AG09319 (cell line): ENCODE data around the gene SLC39A11.

ENCODE experiments used
- DNase-seq: peaks from one replicate; pipeline ENCODE4 v3.0.0-alpha.2; 2010; ENCODE audit warnings: low read depth; ENCODE audit errors: extremely low read depth
- TF ChIP-seq, protein P1 (sequence below): IDR thresholded peaks from 2 replicates; pipeline ENCODE4 v1.5.1; 2011; ENCODE audit warnings: low read depth, mild to moderate bottlenecking, inconsistent platforms, low read length, moderate library complexity

The SLC39A11 gene, protein sequence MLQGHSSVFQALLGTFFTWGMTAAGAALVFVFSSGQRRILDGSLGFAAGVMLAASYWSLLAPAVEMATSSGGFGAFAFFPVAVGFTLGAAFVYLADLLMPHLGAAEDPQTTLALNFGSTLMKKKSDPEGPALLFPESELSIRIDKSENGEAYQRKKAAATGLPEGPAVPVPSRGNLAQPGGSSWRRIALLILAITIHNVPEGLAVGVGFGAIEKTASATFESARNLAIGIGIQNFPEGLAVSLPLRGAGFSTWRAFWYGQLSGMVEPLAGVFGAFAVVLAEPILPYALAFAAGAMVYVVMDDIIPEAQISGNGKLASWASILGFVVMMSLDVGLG

DNA sequence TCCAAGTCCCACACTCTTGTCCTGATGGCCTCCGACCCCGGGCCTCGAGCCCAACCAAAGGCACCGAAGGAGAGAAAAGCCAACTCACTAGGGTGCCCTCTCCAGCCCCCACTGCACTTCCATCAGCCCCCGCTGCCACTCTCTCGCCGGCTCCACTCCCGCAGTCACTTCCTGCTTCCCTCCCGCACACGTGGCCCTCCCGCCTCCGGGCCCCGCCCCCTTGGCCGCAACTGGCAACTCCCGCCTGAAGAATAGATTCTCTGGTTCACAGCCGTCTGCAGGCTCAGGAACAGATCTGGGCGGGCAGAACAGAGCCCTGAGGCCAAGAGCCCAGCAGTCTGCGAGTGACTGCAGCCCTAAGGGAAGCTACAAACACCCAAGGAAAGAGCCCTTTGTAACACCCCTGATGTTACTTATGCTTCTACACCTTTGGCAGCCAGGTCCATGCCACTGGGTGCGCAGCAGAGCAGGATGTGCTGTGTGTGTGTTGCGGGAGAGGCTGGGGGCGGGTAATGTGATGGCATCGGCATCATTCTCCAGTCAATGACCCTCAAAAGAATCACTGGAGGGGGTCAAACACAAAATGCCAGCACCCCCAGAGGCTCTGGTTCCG is at the start of gene SLC39A11:
Gene SLC39A11 (minus strand): TSS at position 166 of the 613 bp plus-strand sequence. CDS start 3,924 bp downstream, outside the sequence.
- peak; percentile 77 for DNase-seq
- TF ChIP-seq, protein P1, sequence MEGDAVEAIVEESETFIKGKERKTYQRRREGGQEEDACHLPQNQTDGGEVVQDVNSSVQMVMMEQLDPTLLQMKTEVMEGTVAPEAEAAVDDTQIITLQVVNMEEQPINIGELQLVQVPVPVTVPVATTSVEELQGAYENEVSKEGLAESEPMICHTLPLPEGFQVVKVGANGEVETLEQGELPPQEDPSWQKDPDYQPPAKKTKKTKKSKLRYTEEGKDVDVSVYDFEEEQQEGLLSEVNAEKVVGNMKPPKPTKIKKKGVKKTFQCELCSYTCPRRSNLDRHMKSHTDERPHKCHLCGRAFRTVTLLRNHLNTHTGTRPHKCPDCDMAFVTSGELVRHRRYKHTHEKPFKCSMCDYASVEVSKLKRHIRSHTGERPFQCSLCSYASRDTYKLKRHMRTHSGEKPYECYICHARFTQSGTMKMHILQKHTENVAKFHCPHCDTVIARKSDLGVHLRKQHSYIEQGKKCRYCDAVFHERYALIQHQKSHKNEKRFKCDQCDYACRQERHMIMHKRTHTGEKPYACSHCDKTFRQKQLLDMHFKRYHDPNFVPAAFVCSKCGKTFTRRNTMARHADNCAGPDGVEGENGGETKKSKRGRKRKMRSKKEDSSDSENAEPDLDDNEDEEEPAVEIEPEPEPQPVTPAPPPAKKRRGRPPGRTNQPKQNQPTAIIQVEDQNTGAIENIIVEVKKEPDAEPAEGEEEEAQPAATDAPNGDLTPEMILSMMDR: no peak

DNA sequence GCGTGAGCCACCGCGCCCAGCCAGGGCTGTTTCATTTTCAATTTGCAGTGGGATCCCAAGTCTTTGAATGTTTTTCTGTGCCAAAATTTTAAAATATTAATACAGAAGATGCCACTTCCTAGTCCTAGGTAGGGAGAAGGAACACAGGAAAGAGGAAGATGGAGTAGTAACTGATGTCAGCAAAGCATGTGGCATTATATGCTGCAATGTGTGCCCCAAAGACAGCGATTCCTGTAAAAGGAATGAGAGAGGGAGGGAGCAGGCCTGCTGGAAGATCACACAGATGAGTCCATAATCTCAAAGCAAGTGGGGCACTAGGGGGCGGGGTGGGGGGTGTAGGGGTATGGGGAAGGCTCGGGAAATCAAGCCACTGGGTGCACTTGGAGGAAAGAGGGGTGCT is 48.9 kb upstream of the SLC39A11 start:
- TF ChIP-seq, protein P1: no peak

DNA sequence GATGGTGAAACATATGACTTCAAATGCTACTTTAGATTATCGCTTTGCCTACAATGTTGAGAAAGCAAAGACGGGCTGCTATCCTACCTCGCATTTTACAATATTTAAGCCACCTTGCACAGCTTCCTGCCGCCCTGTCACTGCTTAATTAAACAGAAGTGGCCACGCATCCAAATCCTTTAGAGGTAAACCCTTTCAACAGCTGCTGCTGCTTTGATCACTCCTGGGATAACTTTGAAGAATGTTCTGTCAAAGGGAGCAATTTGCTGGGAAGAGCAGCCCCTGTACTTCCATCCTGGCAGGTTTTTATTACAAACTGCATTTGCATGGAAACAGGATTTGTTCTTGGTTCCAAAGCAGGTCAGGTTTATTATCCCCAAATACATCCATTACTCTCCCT is 48.1 kb upstream of the SLC39A11 start:
- TF ChIP-seq, protein P1: no peak
- DNase-seq: no peak

More for the DNA sequence above, 48.9 kb upstream of the SLC39A11 start:
- no peak for DNase-seq

DNA sequence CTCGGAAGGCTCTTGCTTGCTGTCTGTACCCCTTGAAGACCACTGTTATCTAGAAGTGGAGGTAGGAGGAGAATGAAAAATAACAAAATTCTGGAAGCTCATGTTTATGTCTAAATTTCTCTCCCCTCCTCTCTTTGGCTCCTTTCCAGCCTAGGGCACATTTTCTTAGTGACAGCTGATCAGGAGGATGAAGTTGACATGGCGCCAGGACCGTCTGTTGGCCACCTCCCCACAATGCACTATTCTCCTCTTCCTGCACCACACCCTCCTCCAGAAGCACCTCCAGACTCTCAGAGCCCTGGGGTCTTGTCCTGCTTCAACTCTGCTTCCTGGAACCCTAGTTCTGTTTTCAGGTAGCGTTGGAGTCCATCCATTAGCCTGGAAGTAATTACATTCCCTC is 46.8 kb upstream of the SLC39A11 start:
- TF ChIP-seq, protein P1: no peak
- no peak for DNase-seq

DNA sequence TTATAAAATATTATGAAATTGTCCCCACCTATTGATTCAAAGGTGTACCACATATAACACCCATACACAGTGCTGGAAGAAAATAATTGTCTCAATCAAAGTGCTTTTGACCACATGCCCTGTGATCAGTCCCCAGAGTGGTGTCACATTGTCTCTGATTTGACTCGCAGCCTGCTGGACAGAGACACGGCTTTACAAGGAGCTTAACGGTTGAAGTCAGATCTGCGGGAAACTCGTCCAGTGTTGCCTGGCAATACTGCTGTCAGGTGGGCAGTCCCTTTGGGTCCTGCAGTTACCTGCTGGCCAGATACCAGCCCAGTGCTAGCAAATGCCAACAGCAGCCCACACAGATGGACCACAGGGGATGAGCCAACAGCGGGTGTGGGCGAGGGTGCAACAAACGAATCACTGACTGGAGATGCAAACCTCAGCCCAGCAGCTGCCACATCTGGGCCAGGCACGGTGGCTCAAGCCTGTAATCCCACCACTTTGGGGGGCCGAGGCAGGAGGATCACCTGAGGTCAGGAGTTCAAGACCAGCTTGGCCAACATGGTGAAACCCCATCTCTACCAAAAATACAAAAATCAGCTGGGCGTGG is 46.2 kb upstream of the SLC39A11 start:
- TF ChIP-seq, protein P1: no peak
- no peak for DNase-seq

DNA sequence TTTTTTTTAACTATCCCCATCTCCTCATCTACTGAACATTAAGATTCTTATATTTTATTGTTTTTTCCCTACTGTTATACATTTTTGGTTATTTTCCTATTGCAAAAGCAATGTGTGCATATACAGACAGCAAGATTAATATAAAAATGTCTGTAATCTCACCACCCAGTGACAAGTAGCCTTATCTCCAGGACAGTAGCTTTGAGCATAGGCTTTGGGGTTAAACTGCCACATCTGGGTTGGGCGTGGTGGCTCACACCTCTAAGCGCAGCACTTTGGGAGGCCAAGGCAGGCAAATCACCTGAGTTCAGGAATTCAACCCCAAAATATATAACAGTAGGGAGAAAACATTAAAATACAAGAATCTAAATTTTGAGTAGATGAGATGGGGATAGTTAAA is 44.9 kb upstream of the SLC39A11 start:
- no peak for DNase-seq
- TF ChIP-seq, protein P1: no peak

DNA sequence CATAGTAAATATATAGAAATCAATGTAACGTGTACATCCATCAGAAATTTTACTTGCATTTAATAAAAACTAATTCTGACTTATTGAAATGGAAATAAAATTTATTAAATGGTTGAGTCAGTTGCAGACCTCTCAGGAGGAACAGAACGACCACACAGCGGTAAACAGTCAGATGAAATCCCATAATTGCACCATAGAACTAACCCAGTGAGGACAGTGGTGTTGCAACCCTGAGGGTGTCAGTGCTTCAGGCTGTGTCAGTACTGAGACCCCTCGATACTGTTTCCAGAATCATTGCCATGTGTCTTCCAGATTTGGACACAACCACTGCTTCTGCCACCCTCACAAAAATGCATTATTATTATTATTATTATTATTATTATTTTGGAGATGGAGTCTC is 43.3 kb upstream of the SLC39A11 start:
- TF ChIP-seq, protein P1: no peak
- DNase-seq: no peak
